Skeletal muscle tissue (tissue), 4 donors: ENCODE data around the gene FAM184A. TPM values are rescaled to one million over a fixed set of nuclear protein-coding genes. Genes with fewer than 3 reads are reported as not detected.

Source experiments
- H3K27ac ChIP-seq: one replicate; pipeline ENCODE4 v1.7.0; 2013; ENCODE audit warnings: mild to moderate bottlenecking, low read depth, low read length, inconsistent platforms
- H3K27me3 ChIP-seq, 3 donors: one replicate each; pipeline ENCODE4 v1.7.0; 2013; ENCODE audit warnings: low read length in 3 of 3; ENCODE audit not compliant: control insufficient read depth in 3 of 3, insufficient read depth in 3 of 3
- H3K36me3 ChIP-seq, 3 donors: one replicate each; pipeline ENCODE4 v1.7.0; 2013; ENCODE audit warnings: low read length in 3 of 3; ENCODE audit not compliant: control insufficient read depth in 3 of 3, insufficient read depth in 3 of 3
- H3K4me1 ChIP-seq, 3 donors: one replicate each; pipeline ENCODE4 v1.7.0; 2013; ENCODE audit warnings: low read length in 3 of 3, mild to moderate bottlenecking in 3 of 3; ENCODE audit not compliant: control insufficient read depth in 3 of 3, insufficient read depth in 3 of 3
- H3K4me3 ChIP-seq, 3 donors: one replicate each; pipeline ENCODE4 v1.7.0; 2013; ENCODE audit warnings: low read length in 3 of 3
- H3K9ac ChIP-seq, 3 donors: one replicate each; pipeline ENCODE4 v1.7.0; 2013; ENCODE audit warnings: low read length in 3 of 3, mild to moderate bottlenecking in 3 of 3, moderate library complexity in 2 of 3, low read depth in 1 of 3
- H3K9me3 ChIP-seq, 3 donors: one replicate each; pipeline ENCODE4 v1.7.0; 2013; ENCODE audit warnings: low read length in 3 of 3; ENCODE audit not compliant: control insufficient read depth in 3 of 3
- total RNA-seq: library from RNA; depleted of rRNA; stranded (reverse); fragments of >200 nt; gene quantifications from one replicate; pipeline ENCODE4 v1.2.3, GENCODE V29; 2014
- donor health status: Osteomylitis.

The FAM184A gene
- total RNA-seq, 1 donor from 2014 or later, result 10.4 TPM

DNA sequence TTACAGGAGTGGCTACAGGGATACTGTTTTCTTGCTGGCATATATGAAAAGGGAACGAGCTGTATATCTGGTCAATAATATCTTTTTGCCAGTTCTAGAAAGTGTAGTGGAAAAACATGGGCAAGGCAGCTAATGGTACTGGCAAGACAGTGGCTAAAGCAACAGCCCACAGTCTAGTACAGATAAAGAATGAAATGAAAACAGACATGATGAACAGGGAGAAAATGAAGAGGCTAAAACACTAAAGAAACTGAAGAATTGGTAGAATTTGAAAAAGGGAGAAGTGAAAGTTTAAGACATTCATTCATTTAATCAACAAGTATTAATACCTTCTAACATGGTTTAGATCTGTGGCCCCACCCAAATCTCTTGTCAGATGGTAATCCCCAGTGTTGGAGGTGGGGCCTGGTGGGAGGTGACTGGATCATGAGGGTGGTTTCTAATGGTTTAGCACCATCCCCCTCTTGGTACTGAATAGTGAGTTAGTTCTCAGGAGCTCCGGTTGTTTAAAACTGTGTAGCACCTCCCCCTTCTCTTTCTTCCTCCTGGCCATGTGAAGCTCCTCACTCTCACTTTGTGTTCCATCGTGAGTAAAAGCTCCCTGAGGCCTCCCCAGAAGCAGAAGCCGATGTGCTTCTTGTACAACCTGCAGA, 18.1 kb downstream of the FAM184A start:
- H3K4me3 ChIP-seq, result no peak overlapping the region
- H3K9ac ChIP-seq, result no peak overlapping the region
- H3K27me3 ChIP-seq, result no peaks in the 10 kb centered on the region
- H3K4me1 ChIP-seq, result no peaks in the 10 kb centered on the region
- H3K36me3 ChIP-seq, result no peaks in the 10 kb centered on the region
- no peak overlapping the region for H3K27ac ChIP-seq
- H3K9me3 ChIP-seq, result no peaks in the 10 kb centered on the region

DNA sequence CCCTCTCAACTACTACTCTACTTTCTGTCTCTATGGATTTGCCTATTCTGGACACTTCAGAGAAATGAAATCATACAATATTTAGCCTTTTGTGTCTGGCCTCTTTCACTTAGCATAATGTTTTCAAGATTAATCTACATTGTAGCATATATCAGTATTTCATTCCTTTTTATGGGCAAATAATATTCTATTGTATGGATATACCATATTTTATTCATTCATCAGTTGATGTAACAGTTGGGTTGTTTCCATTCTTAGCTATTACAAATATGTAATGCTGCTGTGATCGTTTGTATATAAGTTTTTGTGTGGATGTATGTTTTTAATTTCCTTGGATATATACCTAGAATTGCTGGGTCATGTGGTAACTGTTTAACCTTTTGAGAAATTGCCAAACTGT, 23.4 kb downstream of the FAM184A start:
- no peak overlapping the region for H3K27ac ChIP-seq
- H3K36me3 ChIP-seq, result no peaks in the 10 kb centered on the region
- H3K4me1 ChIP-seq, result no peaks in the 10 kb centered on the region
- no peaks in the 10 kb centered on the region for H3K9me3 ChIP-seq
- no peak overlapping the region for H3K4me3 ChIP-seq
- no peak overlapping the region for H3K9ac ChIP-seq
- no peaks in the 10 kb centered on the region for H3K27me3 ChIP-seq

DNA sequence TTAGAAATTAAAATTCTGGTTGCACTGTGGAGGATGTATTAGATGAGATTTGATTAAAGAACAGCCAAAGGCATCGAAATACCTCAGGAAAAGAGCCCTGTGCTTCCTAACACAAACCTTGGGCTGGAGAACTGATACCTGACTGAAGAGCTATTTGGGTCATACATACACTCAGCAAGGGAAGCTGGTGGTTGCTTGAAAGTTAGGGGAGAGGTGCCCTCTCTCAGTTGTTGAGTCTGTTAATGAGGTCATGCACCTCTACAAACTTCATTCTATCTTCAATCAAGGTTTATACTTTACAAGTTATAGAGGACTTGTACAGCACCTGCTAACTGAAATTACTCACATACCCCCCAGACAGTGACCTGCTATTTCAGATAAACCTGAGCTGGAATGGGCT, 25.5 kb downstream of the FAM184A start:
- Histone ChIP-seq H3K9me3 (no peaks in the 10 kb centered on the region), H3K4me1 (no peaks in the 10 kb centered on the region), H3K36me3 (no peaks in the 10 kb centered on the region), H3K4me3 (no peak overlapping the region), H3K27ac (no peak overlapping the region), H3K27me3 (no peaks in the 10 kb centered on the region), H3K9ac (no peak overlapping the region)

DNA sequence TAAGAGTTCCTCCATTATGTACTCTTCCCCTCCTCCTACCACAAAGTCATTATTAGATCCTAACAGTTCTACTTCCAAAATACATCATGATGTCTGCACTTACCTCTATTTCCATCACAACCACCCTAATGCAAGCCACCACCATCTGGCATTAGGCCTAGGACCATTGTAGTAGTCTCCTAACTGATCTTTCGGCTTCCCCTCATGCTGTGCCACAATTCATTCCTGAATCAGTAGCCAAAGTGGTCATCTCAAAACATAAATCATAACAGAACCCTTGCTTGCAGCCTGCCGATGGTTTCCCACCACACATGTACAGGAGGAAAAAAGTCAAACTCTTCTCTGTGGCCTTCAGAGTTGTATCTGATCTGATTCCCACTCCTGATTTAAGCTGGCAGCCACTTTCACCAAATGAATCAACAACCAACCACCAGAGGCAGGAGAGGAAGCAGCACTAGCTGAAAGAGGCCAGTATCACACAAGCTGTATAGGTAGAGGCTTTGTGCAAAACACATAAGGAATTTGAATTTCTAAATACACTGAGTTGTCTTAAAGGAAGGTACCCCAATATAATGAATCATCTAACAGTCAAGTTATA, 26.1 kb downstream of the FAM184A start:
- Histone ChIP-seq H3K27ac (no peak overlapping the region), H3K4me1 (no peaks in the 10 kb centered on the region), H3K9me3 (no peaks in the 10 kb centered on the region), H3K36me3 (no peaks in the 10 kb centered on the region), H3K27me3 (no peaks in the 10 kb centered on the region), H3K9ac (no peak overlapping the region), H3K4me3 (no peak overlapping the region)

DNA sequence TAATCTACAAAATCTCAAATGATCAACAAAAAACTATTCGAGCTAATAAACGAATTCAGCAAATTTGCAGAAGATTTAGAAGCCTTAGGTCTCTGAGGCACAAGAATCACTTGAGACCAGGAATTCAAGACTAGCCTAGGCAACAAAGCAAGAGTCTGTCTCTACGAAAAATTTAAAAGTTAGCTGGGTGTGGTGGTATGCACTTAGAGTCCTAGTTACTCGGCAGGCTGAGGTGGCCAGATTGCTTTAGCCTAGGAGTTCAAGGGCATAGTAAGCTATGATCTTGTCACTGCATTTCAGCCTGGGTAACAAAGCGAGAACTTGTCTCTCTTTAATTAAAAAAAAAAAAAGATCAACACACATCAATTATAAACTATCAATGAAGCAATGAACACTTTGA, 34.2 kb downstream of the FAM184A start:
- no peak overlapping the region for H3K4me3 ChIP-seq
- no peaks in the 10 kb centered on the region for H3K9me3 ChIP-seq
- no peak overlapping the region for H3K9ac ChIP-seq
- H3K4me1 ChIP-seq, result no peaks in the 10 kb centered on the region
- no peaks in the 10 kb centered on the region for H3K36me3 ChIP-seq
- H3K27ac ChIP-seq, result no peak overlapping the region
- H3K27me3 ChIP-seq, result no peaks in the 10 kb centered on the region

DNA sequence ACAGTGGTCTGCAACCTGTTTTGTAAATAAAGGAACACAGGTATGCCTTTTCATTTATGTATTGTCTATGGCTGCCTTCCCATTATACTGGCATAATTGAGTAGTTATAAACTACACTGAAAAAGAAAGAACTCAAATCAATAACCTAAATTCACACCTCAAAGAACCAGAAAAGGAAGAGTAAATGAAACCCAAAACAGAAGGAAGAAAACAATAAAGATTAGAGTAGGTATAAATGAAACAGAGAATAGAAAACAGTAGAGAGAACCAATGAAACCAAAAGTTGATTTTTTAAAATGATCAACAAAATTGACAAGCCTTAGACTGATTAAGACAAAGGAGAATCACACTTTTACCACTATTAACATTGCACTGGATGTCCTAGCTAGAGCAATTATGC, 34.7 kb downstream of the FAM184A start:
- H3K36me3 ChIP-seq, result no peaks in the 10 kb centered on the region
- H3K27me3 ChIP-seq, result no peaks in the 10 kb centered on the region
- no peak overlapping the region for H3K9ac ChIP-seq
- H3K9me3 ChIP-seq, result no peaks in the 10 kb centered on the region
- no peak overlapping the region for H3K4me3 ChIP-seq
- H3K27ac ChIP-seq, result no peak overlapping the region
- no peaks in the 10 kb centered on the region for H3K4me1 ChIP-seq

DNA sequence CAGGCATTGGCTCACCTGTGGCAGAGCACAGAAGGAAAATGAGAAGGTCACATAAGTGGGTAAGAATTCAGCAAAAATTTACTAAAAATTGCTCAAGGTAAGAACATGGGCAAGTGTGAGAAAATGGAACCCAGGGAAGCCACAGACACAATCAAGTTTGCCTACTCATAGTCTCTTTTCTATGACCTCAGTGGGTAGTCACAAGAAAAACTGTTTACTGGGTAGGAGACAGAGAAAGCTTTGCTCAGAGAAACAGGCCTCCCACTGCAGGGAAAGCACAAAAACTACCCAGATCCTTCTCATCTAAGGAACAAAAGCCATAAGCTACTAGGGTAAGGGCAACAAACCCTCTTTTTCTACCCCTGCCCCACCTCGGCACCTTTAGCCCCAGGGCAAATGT, 35.2 kb downstream of the FAM184A start:
- H3K4me3 ChIP-seq, result no peak overlapping the region

DNA sequence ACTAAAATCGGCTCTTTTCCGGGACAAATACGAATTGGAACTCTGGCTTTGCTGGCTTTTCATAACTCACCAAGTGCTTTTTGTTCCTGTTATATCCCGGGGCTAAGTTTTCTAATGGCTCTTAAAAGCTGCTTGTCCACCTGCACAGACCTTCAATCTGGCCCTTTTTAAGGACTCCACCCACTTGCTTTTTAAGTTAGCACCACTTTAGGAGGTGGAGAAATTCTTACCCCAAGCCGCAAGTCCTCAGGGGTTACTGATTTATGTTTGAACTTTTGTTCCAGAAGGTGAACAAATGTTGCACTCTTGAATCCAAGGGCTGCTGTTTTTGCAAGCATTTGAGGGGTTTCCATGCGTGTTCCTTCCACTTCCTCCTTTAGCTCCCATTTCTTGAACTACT, 37.8 kb downstream of the FAM184A start:
- Histone ChIP-seq H3K9me3 (no peaks in the 10 kb centered on the region), H3K36me3 (no peaks in the 10 kb centered on the region), H3K9ac (no peak overlapping the region), H3K27ac (no peak overlapping the region), H3K4me1 (no peaks in the 10 kb centered on the region), H3K27me3 (no peaks in the 10 kb centered on the region), H3K4me3 (no peak overlapping the region)

More for the DNA sequence above, 35.2 kb downstream of the FAM184A start:
- Histone ChIP-seq H3K4me1 (no peaks in the 10 kb centered on the region), H3K36me3 (no peaks in the 10 kb centered on the region), H3K27me3 (no peaks in the 10 kb centered on the region), H3K9me3 (no peaks in the 10 kb centered on the region), H3K27ac (no peak overlapping the region), H3K9ac (no peak overlapping the region)

DNA sequence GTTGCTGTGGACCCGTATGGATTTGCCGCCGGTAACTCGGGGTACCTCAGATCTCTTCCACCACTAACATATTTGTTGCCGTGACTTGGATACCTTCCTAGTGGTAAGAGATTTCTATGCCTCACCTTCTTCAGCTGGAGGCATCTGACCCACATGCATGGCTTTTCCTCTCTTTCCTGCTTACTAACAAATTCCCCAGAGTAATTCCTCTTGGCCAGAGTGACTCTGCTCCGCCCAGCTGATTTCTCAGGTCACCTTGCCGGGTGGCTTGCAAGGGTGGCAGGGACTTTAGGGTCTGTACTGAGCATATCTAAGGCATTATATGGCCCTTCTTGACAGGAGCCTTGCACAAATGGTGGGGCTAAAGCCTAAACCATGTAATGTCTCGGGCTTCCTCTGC, 38.2 kb downstream of the FAM184A start:
- Histone ChIP-seq H3K9ac (no peak overlapping the region), H3K4me1 (no peaks in the 10 kb centered on the region), H3K27me3 (no peaks in the 10 kb centered on the region), H3K4me3 (no peak overlapping the region), H3K27ac (no peak overlapping the region), H3K36me3 (no peaks in the 10 kb centered on the region), H3K9me3 (no peaks in the 10 kb centered on the region)

DNA sequence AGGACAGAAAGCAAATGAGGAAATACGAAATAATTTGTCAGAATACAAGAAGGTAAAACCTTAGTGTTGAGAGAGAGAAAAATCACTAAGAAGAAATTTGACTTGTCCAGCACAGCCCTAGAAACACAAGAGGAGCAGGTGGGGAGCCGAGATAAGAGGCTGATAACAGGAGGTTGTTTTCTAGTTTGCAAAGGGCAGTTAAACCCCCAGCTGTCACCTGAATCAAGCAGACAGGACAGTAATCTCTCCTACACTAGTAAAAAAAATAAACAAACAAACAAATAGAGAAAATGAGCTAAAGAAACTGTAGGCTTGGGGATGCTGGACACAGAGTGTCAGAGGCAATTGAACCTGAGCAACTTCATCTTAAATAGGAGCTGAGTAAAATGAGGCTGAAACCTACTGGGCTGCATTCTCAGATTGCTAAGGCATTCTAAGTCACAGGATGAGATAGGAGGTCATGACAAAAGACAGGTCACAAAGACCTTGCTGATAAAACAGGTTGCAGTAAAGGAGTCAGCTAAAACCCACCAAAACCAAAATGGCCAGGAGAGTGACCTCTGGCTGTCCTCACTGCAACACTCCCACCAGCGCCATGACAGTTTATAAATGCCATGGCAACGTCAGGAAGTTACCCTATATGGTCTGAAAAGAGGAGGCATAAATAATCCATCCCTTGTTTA, 40.4 kb downstream of the FAM184A start:
- Histone ChIP-seq H3K9me3 (no peaks in the 10 kb centered on the region), H3K27ac (no peak overlapping the region), H3K4me1 (no peaks in the 10 kb centered on the region), H3K36me3 (no peaks in the 10 kb centered on the region), H3K4me3 (no peak overlapping the region), H3K9ac (no peak overlapping the region), H3K27me3 (no peaks in the 10 kb centered on the region)
